ENCODE data around the gene TBC1D3B.
"Not testable (repeated sequence)": the region's sequence is repeated elsewhere in the genome, so short reads cannot be mapped to it uniquely, and the experiment has no call there.

TBC1D3B gene

DNA sequence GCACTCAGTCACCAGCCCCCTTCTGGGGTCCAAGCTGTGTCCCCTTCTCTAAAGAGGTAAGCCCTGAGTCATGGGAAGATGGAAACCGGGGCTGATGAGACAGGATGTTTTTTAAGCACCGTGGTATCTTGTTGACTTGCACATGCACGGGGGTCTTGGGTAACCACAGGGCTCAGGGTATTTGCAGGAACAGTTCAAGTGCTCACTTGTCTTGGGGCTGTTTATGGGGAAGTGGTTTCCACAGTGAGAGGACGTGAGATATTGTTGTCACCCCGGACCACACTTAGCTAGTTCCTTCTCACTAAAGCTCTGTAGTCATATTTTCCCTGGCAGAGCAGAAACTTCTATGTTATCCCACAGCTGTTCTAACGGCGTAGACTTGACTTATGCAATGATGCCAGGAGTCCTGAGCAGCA, 12.5 kb upstream of the TBC1D3B start:
- TF ChIP-seq POLR2A (IDR thresholded peaks at IDR 0.05; ENCODE audit: low read depth, low read length) = no peak
- FAIRE-seq = no peak
- no peak for DNase-seq (ENCODE audit: insufficient read length, low spot score)

DNA sequence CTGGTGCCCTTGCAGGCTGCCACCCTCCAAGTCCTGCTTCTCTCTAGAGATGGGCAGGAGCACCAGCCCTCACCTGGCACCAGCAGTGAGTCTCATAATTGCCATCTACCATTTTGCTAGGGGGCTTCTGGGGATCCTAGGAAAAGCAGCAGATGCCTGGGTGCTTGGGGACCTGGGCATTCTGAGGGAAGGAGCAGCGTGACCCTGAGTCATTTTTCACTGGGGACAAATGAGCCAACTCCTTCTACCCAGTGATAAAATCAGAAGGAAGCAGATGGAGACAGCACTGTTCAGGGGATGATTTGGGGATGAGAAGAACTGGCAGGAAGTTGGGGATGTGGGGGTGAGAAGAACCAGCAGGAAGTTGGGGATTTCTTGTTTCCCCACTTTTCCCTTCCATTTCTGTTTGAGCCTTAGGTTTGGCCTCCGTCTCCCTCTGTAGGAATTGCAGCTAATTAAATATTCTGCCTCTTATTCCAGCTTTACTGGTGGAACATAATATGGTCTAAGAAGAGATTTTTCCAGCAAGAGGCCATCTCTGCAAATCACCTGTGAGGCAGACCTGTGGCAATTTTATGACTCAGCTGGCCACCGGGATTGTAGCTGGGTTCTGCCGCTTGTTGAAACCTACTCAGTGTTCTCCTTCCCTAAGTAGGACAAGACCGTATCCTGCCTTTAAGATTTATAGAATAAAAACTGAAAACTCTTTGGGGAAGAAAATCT, 11.7 kb upstream of the TBC1D3B start:
- not testable (repeated sequence) for DNase-seq (ENCODE audit: insufficient read length, low spot score); FAIRE-seq

DNA sequence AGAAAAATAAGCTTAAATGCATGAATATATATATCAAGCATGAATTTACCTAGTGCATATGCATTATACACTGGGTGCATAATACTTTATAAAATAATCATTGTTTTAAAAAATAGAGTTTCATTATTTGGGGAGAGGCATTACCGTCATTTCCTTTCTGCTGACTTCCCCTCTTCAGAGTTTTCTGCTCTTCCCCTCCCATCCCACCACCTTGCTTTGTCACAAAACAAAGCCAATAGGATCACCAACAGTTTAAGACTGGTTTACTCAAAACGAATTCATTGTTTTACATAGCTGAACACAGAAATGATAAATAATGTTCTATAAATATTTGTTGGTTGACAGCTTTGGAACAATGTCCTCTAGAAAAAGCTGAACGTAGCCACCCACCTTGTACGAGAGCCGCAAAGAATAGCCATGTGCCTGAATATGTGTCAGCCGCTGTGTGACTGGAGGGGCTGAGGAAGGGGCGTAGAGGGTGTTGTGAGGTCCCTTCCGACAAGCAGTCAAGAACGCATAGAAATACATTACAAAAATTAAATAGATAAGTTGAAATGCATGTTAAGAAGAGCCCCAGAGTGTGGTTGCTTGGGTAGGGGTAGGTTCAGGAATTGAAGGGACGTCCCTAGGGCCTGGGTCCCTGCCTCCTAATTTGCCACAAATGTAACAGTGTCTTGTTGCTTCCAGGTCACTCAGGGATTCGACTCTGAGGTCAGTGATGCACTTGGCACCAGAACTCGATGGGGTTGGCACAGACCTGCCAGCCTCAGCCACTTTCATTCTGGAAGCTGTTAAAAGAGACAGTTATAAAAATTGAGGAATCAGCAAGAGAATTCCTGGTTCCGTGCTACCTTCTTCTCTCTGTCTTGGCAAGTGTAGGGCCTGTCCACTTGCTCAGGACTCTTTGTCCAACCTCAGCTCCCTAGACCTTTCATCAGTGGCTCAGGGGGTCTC, 10.7 kb upstream of the TBC1D3B start:
- not testable (repeated sequence) for FAIRE-seq; DNase-seq (ENCODE audit: insufficient read length, low spot score)

DNA sequence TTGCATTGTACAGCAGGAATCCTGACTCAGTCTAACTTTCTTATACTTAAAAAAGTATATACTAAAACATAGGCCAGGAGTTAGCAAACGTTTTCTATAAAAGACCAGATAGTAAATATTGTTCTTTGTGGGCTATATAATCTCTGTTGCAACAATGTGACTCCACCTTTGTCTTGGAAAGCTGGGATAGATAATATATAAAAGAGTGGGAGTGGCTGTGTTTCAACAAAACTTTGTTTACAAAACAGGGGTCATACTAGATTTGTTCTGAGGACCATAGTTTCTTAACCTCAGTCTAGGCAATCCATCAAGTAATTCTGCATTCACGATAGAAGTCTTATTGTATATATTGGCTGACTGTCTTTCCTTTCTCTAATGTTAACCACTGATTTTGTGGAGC, 9.0 kb upstream of the TBC1D3B start:
- no peak for TF ChIP-seq POLR2A (IDR thresholded peaks at IDR 0.05; ENCODE audit: low read depth, low read length)
- FAIRE-seq (no peak), DNase-seq (ENCODE audit: insufficient read length, low spot score) (no peak)

DNA sequence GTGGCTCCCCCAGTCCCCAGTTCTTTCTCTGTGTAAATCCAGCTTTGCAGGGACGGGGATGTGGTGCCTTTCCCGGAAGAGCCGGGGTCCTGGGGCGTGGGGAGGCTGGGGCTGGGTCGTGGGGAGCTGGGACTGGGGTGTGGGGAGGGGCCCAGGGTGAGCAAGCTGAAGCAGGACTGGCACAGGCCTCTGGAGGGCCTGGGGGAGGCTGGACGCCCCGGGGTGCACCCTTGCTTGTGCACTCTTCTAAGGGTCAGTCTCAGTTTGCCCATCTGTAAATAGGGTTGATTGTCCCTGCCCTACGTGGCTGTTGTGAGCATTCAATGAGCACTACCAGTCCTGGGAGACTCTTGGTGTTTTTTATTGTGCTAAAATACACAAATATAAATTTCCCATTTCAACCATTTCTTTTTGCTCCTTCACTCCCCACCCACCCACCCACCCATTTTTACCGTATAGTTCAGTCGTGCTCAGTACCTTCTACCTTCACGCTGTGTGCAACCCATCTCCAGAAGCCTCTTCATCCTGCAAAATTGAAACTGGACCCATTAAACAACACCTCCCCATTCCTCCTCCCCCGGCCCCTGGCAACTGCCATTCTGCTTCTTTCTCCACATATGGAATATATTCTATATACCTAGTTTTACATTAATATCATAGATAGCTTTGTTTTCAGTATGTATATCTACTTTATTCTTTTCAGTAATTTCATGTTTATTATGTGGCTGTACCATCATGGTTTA, 7.8 kb upstream of the TBC1D3B start:
- DNase-seq (ENCODE audit: insufficient read length, low spot score) (no peak), FAIRE-seq (no peak)
- no peak for TF ChIP-seq POLR2A (IDR thresholded peaks at IDR 0.05; ENCODE audit: low read depth, low read length)

DNA sequence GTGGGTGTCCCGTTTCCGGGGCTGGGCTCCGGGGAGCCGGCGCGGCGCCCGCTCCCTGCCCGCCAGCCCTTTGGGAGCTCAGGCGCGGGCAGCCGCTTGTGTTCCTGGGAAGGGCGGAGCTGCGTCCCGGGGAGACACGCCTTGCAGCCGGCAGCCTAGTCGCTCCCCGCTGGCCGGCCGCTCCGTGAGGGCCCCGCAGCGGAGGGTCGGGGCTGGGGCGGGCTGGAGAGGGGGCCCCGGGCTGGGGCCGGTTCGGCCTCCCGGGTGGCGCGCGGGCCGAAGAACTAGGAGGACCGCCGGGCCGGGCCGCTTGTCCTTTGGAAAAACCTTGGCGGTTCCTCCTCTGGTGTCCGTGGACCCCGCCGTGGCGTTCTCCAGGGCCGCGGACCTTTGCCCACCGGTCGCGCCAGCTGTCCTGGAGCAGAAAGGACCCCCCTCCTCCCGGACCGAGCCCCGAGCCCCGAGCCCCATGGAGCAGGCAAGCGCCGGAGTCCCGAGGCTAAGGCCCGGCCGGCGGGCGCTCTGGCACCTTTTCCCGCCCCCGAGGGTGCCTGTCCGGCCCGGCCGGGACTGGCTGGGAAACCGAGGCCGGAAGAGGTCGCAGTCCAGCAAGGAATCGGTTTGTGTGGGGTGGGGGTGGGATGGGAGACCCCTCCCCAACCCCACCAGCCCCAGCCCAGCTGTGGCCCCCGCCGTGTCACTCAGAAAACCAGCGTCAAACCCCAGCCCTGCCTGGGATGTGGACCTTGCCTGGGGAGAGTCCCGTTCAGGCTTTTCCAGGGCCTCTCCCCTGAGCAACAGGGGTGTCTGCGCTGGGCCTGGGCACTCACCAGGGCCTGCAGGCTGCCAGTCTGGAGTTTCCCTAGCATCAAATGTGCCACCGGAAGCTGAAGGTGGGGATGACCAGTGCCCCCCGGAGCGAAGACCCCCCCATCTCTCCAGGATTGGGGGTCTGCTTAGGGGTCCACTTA, 6.8 kb upstream of the TBC1D3B start:
- 0 out of 2 replicates have a peak, but pooled peaks have one; percentile 31 for TF ChIP-seq POLR2A (IDR thresholded peaks at IDR 0.05; ENCODE audit: low read depth, low read length)
- no peak for FAIRE-seq
- peak; percentile 27 for DNase-seq (ENCODE audit: insufficient read length, low spot score)

DNA sequence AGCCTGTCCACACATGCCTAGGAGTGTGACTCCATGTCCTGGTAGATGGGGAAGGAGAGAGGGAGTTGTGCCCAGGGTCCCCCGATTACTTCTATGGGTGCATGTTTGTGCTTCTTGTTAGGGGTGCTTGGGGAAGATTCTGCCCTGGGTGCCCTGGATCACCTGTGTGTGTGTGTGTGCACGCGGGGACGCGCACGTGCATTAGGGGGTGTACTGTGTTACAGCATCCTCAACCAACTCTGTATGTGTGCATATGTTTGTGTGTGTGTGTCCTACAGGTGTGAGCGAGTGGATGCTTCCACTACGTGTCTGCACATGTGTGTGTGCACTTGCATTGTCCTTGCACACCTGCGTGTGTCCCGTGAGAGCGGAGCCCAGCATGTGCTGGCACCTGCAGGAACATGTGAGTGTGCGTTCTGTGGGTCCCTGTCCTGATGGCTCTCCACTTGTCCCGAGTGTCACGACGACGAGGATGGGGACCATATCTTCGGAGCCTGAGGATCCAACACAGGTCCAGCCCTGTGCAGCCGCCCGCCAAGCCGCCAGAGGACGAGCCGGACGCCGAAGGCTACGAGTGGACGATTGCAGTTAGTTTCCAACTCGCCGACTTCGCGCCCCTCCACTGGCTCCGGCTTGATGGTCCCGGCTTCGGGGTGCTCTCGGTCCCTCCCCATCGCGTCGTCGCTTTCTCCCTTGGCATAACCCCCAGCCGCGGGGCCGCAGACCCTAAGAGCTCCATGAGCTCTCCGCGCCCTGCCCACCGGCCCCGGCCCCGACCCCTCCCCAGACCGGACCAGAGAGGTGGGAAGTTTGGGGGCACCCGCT, 6.0 kb upstream of the TBC1D3B start:
- no peak for TF ChIP-seq POLR2A (IDR thresholded peaks at IDR 0.05; ENCODE audit: low read depth, low read length)
- DNase-seq (ENCODE audit: insufficient read length, low spot score) (no peak), FAIRE-seq (no peak)

DNA sequence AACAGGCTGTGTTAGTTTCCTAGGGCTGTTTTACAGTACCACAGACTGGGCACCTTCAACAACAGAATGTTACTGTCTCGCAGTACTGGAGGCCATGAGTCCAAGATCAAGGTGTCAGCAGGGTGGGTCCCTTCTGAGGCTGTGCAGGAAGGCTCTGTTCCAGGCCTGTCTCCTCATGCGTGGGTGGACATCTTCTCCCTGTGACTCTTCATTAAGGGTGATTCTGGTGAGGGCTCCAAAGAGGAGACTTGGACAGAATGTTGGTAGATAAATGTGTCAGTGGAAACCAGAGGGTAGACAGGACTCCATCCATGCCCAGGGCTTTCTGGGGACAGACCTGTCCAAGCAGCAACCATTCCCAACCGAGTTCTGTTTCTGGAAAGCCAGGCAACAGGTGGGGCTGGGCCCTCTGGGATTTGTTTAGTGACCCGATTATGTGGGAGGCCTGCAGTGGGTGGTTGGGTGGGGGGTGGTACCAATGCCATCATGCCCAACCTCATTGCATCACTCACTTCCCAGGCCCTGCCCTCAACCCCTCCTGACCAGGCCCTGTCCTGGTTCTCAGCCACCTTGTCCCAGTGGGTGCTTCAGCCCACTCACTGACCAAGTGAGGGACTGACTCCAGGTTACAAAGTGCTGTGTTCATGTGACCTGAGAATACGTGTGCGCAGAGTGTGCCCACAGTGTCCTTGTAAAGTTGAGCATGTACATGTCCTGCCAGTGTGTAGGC, 5.2 kb upstream of the TBC1D3B start:
- not testable (repeated sequence) for DNase-seq (ENCODE audit: insufficient read length, low spot score); FAIRE-seq

DNA sequence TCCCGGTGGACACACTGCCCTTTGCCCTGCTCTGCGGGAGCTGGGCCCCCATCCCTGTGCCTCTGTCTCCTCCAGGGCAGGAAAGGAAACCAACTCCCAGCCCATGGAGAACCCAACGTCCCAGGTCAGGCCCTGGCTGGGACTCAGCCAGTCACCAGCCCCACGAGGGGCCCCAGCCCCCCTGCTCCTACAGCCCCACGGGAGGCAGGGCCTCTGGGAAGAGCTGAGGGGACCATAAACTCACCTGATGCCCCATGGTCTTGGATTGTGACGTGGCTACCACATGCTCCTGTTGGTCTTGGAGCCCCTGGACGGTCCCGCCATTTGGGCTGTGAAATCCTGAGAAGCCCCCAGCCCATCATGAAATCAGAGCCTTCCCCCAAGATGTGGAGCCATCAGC, 7.6 kb downstream of the TBC1D3B start:
- not testable (repeated sequence) for FAIRE-seq

DNA sequence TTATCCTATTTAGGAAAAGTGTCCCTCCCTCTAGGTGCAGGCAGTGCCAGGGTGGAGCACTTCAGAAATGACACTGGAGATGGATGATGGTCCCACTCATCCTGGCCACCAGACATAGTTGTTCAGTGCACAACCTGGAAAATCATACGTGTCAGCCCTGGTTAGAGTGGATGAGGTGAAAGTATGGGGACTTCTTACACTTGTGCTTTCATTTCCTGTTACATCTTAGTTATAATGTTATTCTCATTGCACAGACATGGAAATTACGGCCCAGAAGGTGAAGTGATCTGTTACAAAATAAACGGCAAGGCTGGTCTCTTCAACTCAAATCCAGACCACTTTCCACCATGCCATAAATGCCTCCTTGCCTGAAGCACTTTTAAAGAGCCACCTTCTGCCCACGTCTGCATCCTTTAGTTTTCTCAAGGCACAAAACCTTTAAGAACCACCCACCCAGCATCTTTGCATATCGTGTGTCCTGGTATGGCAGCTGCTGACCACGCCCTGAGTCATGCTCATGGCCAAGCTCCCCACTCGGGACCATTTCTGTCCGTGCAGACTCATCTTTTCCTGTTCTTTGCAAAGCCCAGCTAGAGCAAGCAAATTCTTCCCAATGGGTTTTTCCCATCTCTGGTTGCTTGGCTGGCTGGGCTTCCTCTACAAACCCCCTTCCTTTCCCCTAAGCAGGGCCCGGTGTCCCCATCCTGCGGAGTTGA, 22.4 kb downstream of the TBC1D3B start:
- DNase-seq (ENCODE audit: insufficient read length, low spot score) (no peak), FAIRE-seq (no peak)
- TF ChIP-seq POLR2A (IDR thresholded peaks at IDR 0.05; ENCODE audit: low read depth, low read length) = no peak

More for the DNA sequence above, 7.6 kb downstream of the TBC1D3B start:
- DNase-seq (ENCODE audit: insufficient read length, low spot score) = not testable (repeated sequence)

DNA sequence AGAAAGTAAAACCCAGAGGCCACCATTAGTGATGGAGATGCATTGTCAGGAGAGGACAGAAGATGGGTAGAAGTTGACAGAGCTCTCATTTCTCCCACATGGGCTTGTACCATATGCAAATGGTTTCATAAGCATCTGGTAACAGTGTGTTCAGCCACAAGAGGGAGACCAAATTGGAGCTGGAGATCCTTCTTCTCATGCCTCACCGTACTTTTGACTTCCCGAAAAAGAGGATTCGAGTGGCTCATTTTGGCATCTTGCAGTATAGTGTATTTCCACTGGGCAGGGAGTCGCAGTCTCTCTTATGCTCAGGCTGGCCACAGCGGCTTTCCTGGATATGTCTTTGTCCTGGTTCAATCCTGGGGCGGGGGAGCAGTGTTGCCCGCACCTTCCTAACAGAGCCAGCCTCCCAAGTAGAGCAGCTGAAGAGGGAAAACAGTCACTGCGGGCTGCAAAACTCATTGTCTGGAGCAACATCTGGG, 23.8 kb downstream of the TBC1D3B start:
- no peak for TF ChIP-seq POLR2A (IDR thresholded peaks at IDR 0.05; ENCODE audit: low read depth, low read length)
- FAIRE-seq (no peak), DNase-seq (ENCODE audit: insufficient read length, low spot score) (no peak)
